HL-60 (cell line): ENCODE measurements around the gene LRRC38.

Experiments
- DNase-seq, 2 experiments: peaks; one replicate each; pipeline ENCODE4 v3.0.0-alpha.2; 2010 to 2020; ENCODE audit warnings: low read depth in 1 of 2, low spot score in 1 of 2
- H3K27ac ChIP-seq: fragments of 250-450 bp; sonication (Bioruptor Pico); replicated peaks from 2 replicates; pipeline ENCODE4 v1.5.1; 2020; ENCODE audit warnings: mild to moderate bottlenecking, moderate library complexity
- H3K27me3 ChIP-seq: fragments of 250-450 bp; sonication (Bioruptor Pico); 2 replicates; pipeline ENCODE4 v1.5.1; 2021; ENCODE audit warnings: mild to moderate bottlenecking, moderate library complexity; ENCODE audit not compliant: insufficient read depth, poor library complexity, severe bottlenecking
- H3K4me3 ChIP-seq: replicated peaks from 2 replicates; pipeline ENCODE4 v1.5.1; 2011; ENCODE audit warnings: mild to moderate bottlenecking, control low read depth, low read length; ENCODE audit not compliant: insufficient read depth
- CTCF ChIP-seq: IDR thresholded peaks from one replicate; pipeline ENCODE4 v1.5.1; 2011; ENCODE audit warnings: low read length, control low read depth, inconsistent platforms; ENCODE audit not compliant: insufficient read depth
- GABPA ChIP-seq: IDR thresholded peaks from 2 replicates; pipeline ENCODE4 v1.6.1; 2012; ENCODE audit warnings: low read depth
- POLR2AphosphoS5 ChIP-seq: IDR thresholded peaks from 2 replicates; pipeline ENCODE4 v1.6.1; 2012; ENCODE audit warnings: low read depth
- REST ChIP-seq: IDR thresholded peaks from 2 replicates; pipeline ENCODE4 v1.6.1; 2012; ENCODE audit warnings: low read depth; ENCODE audit not compliant: insufficient replicate concordance
- SPI1 ChIP-seq: IDR thresholded peaks from 2 replicates; pipeline ENCODE4 v1.6.1; 2012; ENCODE audit warnings: low read depth, mild to moderate bottlenecking, borderline replicate concordance

Gene LRRC38

GRCh38 chr1:13487143-13487868 lies 26.5 kb downstream of the LRRC38 start:
- TF ChIP-seq SPI1 (no peak), POLR2AphosphoS5 (no peak), REST (no peak), CTCF (no peak), GABPA (no peak)
- Histone ChIP-seq H3K27ac (no peak overlapping the region), H3K27me3 (peaks cover 3% of the 10 kb centered on the region), H3K4me3 (no peak overlapping the region)
- no peak for DNase-seq

- no peak for DNase-seq
- Histone ChIP-seq H3K27ac (no peak overlapping the region), H3K27me3 (no peaks in the 10 kb centered on the region), H3K4me3 (no peak overlapping the region)
- no peak for TF ChIP-seq SPI1
- TF ChIP-seq REST = no peak
- no peak for TF ChIP-seq POLR2AphosphoS5
- TF ChIP-seq GABPA = no peak
- TF ChIP-seq CTCF = no peak
Observed at GRCh38 chr1:13483946-13484345, 29.9 kb downstream of the LRRC38 start.

- Histone ChIP-seq H3K27ac (no peak overlapping the region), H3K4me3 (no peak overlapping the region), H3K27me3 (no peaks in the 10 kb centered on the region)
- no peak for DNase-seq
- TF ChIP-seq POLR2AphosphoS5 (no peak), CTCF (no peak), GABPA (no peak), SPI1 (no peak), REST (no peak)
Observed at GRCh38 chr1:13482600-13482999, 31.2 kb downstream of the LRRC38 start.
